CD4-positive, alpha-beta T cell (primary cell): Measurements from ENCODE around the gene SLC2A4. TPM values are rescaled to one million over a fixed set of nuclear protein-coding genes. Genes with fewer than 3 reads are reported as not detected.

Source experiments
- ATAC-seq: fragments of 200-7000 bp; cut with Tn5 transposase; one replicate; pipeline ENCODE4 v1.10.0; 2022; ENCODE audit warnings: mild to moderate bottlenecking; ENCODE audit not compliant: poor library complexity
- CTCF ChIA-PET: fragments of 350-600 bp; sonication (Branson Sonifier 250); formaldehyde crosslinking; loops from one replicate; lab custom pipeline; 2021; ENCODE audit warnings: antibody characterized with exemption, inconsistent platforms; lab: Charles Lee
- POLR2A ChIA-PET: fragments of 350-600 bp; sonication (Branson Sonifier 250); formaldehyde crosslinking; loops from one replicate; lab custom pipeline; 2021; ENCODE audit warnings: antibody characterized with exemption, inconsistent platforms; lab: Charles Lee
- DNase-seq, 14 experiments: peaks; one replicate each; pipeline ENCODE4 v3.0.0-alpha.2; 2013 to 2020; ENCODE audit warnings: mixed read lengths in 2 of 14
- H3K27ac ChIP-seq, 2 donors: one replicate each; pipeline versions ENCODE4 v1.5.1 to v1.7.0; 2013; ENCODE audit warnings: low read length in 2 of 2, low read depth in 1 of 2, mild to moderate bottlenecking in 1 of 2
- H3K27me3 ChIP-seq, 2 experiments: 1 replicate in 1 of 2; 2 replicates in 1 of 2; pipeline versions ENCODE4 v1.6.1 to v1.7.0; 2013; ENCODE audit warnings: low read length in 2 of 2, control low read depth in 1 of 2, mild to moderate bottlenecking in 1 of 2, moderate library complexity in 1 of 2; ENCODE audit not compliant: insufficient read depth in 2 of 2, control insufficient read depth in 1 of 2
- H3K36me3 ChIP-seq: one replicate; pipeline ENCODE4 v1.6.1; 2013; ENCODE audit warnings: low read length, control low read depth; ENCODE audit not compliant: insufficient read depth
- H3K4me1 ChIP-seq: one replicate; pipeline ENCODE4 v1.6.1; 2013; ENCODE audit warnings: low read length, control low read depth; ENCODE audit not compliant: insufficient read depth
- H3K4me3 ChIP-seq: one replicate; pipeline ENCODE4 v1.5.1; 2013; ENCODE audit warnings: mild to moderate bottlenecking, low read length, moderate library complexity
- H3K9me3 ChIP-seq, 2 experiments: 1 replicate in 1 of 2; 2 replicates in 1 of 2; pipeline versions ENCODE4 v1.6.1 to v1.7.0; 2013; ENCODE audit warnings: low read length in 2 of 2, mild to moderate bottlenecking in 2 of 2, control low read depth in 1 of 2, moderate library complexity in 1 of 2; ENCODE audit not compliant: control insufficient read depth in 1 of 2, insufficient read depth in 1 of 2
- H3K27ac Mint-ChIP-seq: one replicate; pipeline ENCODE4 v1.8.0; 2020; ENCODE audit warnings: mixed read lengths
- H3K27me3 Mint-ChIP-seq: one replicate; pipeline ENCODE4 v1.8.0; 2021; ENCODE audit warnings: mixed read lengths
- H3K36me3 Mint-ChIP-seq: one replicate; pipeline ENCODE4 v1.8.0; 2021; ENCODE audit warnings: low read depth, mixed read lengths
- H3K4me1 Mint-ChIP-seq: one replicate; pipeline ENCODE4 v1.8.0; 2021; ENCODE audit warnings: low read depth, mixed read lengths
- H3K4me3 Mint-ChIP-seq: one replicate; pipeline ENCODE4 v1.8.0; 2020; ENCODE audit warnings: mild to moderate bottlenecking, mixed read lengths
- H3K9me3 Mint-ChIP-seq: one replicate; pipeline ENCODE4 v1.8.0; 2020; ENCODE audit warnings: mixed read lengths
- intact Hi-C, 2 experiments: fragments of 100-400 bp; cut with DNase I in 1 of 2; cut with micrococcal nuclease in 1 of 2; formaldehyde crosslinking; loops; one replicate each; pipeline versions ENCODE4 v1.15.1 to v1.9.0; 2023 to 2025; cut with DNase I, micrococcal nuclease
- total RNA-seq, 174 experiments: library from RNA in 2 of 174; stranded (reverse) in 2 of 174; gene quantifications; one replicate each; pipeline ENCODE4 v1.2.3 and lab custom pipeline; 2021 to 2026
- TF ChIP-seq, protein P1 (sequence below): fragments of 200-600 bp; IDR thresholded peaks from one replicate; pipeline ENCODE4 v1.8.0; 2022; ENCODE audit warnings: antibody characterized with exemption, mild to moderate bottlenecking

Gene SLC2A4
- total RNA-seq, 2 experiments from 2014 or later: not detected

DNA sequence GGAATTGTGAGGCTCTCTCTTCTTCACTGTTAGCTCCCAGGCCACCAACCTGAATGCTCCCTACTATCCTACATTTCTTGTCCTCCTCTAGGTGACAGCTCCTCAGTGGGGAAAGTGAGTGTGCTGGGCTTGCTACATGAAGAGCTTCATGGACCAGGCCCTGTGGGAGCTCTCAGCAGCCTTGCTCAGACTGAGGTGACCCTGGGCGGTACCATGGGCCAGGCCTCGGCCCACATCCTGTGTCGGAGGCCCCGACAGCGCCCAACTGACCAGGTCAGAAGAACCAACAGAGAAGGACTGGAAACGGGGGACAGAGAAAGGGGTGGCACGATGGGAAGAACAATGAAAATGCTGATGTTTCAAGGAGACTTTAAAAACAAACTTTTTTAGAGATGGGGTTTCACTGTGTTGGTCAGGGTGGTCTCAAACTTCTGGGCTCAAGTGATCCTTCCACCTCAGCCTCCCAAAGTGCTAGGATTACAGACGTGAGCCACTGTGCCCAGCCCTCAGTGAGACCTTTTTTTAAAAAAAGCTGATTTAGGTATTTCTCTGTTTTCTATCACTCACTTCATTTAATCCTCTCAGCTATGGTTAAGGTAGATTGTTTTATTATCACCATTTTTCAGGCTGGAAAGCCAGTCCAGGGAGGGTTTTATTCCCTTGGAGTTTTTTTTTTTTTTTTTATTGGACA is 24.6 kb upstream of the SLC2A4 start:
- peak overlapping the region; percentile 27 for H3K27ac Mint-ChIP-seq
- DNase-seq: no peak
- Histone ChIP-seq H3K9me3 (no peaks in the 10 kb centered on the region), H3K36me3 (peaks cover 37% of the 10 kb centered on the region), H3K27me3 (peaks cover 0 to 2% of the 10 kb centered on the region in 2 experiments), H3K4me1 (peaks cover 25% of the 10 kb centered on the region), H3K27ac (no peak overlapping the region), H3K4me3 (no peak overlapping the region)
- no peak for ATAC-seq
- H3K4me3 Mint-ChIP-seq: no peak overlapping the region
- H3K9me3 Mint-ChIP-seq: no peaks in the 10 kb centered on the region
- CTCF ChIA-PET: interaction anchor here (0.7 to 1.0 kb wide), 2 partner anchors 39 to 503 kb away, joined by 3 read pairs; no protein-coding TSS in a partner anchor
- intact Hi-C loops: no loop called here
- POLR2A ChIA-PET: interaction anchor here (0.6 to 1.4 kb wide), 4 partner anchors 10 to 241 kb away, joined by 3 to 6 read pairs (median 4); partner anchors contain the start of genes GABARAP and PHF23
- TF ChIP-seq, protein P1, sequence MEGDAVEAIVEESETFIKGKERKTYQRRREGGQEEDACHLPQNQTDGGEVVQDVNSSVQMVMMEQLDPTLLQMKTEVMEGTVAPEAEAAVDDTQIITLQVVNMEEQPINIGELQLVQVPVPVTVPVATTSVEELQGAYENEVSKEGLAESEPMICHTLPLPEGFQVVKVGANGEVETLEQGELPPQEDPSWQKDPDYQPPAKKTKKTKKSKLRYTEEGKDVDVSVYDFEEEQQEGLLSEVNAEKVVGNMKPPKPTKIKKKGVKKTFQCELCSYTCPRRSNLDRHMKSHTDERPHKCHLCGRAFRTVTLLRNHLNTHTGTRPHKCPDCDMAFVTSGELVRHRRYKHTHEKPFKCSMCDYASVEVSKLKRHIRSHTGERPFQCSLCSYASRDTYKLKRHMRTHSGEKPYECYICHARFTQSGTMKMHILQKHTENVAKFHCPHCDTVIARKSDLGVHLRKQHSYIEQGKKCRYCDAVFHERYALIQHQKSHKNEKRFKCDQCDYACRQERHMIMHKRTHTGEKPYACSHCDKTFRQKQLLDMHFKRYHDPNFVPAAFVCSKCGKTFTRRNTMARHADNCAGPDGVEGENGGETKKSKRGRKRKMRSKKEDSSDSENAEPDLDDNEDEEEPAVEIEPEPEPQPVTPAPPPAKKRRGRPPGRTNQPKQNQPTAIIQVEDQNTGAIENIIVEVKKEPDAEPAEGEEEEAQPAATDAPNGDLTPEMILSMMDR: no peak
- H3K4me1 Mint-ChIP-seq: peaks cover 24% of the 10 kb centered on the region
- peaks cover 66% of the 10 kb centered on the region for H3K36me3 Mint-ChIP-seq
- no peaks in the 10 kb centered on the region for H3K27me3 Mint-ChIP-seq

DNA sequence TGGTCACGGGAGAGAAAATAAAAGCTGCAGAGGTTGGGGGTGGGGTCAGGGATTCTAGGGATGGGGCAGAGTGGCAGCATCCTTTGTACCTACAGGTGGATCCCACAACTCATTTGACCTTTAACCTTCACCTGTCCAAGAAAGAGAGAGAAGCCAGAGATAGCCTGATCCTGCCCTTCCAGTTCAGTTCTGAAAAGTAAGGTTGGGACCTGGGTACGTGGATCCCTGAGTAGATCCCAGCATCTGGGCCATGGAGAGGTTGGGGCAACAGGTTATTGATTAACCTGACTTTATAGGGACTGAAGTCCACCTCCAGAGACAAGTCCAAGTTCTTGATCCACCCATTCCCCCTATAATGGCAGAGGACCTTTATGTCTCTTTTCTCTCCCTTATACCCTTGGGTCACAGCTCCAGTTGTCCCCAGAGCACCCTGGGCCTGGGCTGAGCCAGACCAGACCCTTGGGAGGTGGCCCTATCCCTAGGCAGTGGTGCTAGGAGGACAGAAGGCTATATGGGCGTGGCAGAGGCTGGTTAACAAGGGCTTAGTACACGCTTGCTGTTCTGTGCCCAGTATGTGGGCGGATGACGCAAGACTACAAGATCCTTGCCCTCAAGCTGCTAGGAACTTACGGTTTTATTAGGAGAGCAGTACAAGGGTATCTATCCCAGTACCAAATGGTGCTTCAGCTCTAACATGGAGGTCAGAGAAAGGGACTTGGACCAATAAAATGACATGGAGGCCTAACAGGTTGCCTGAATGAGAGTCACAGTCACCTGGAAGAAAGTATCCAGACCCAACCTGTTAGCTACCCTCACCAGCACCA is 22.6 kb upstream of the SLC2A4 start:
- Mint-ChIP-seq H3K27ac (peak overlapping the region; percentile 15), H3K9me3 (no peaks in the 10 kb centered on the region), H3K4me3 (no peak overlapping the region), H3K4me1 (peaks cover 25% of the 10 kb centered on the region), H3K27me3 (peaks cover 10% of the 10 kb centered on the region), H3K36me3 (peaks cover 45% of the 10 kb centered on the region)
- H3K9me3 ChIP-seq: peaks cover 0 to 7% of the 10 kb centered on the region in 2 experiments
- H3K4me3 ChIP-seq: no peak overlapping the region
- H3K4me1 ChIP-seq: peaks cover 35% of the 10 kb centered on the region
- DNase-seq (peak in 1 of 14 experiments; percentile 24), ATAC-seq (no peak)
- CTCF ChIA-PET: no interaction called here
- POLR2A ChIA-PET: no interaction called here
- intact Hi-C loops: no loop called here
- peaks cover 12 to 13% of the 10 kb centered on the region in 2 experiments for H3K27me3 ChIP-seq
- H3K27ac ChIP-seq: no peak overlapping the region
- TF ChIP-seq, protein P1: no peak
- H3K36me3 ChIP-seq: peaks cover 37% of the 10 kb centered on the region

DNA sequence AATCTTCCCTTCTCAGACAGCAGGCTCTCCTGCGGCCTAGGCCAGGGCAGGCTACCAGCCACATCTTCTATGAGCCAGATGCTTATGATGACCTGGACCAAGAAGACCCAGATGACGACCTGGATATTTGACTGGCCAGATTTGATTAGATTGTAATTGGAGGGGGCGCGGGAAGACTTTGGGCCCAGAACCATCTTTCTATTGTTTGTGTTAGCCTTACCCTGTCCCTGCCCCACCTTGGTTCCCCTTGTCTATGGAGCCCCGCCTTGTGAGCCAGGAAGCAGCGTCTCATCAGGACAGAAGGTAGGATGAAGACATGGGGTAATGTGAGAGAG is 22.0 kb upstream of the SLC2A4 start:
- Histone ChIP-seq H3K4me1 (peaks cover 35% of the 10 kb centered on the region), H3K27me3 (peaks cover 12 to 13% of the 10 kb centered on the region in 2 experiments), H3K4me3 (no peak overlapping the region), H3K9me3 (peaks cover 0 to 7% of the 10 kb centered on the region in 2 experiments), H3K36me3 (peaks cover 36% of the 10 kb centered on the region), H3K27ac (no peak overlapping the region)
- ATAC-seq: no peak
- peaks cover 10% of the 10 kb centered on the region for H3K27me3 Mint-ChIP-seq
- peak overlapping the region; percentile 15 for H3K27ac Mint-ChIP-seq
- no peaks in the 10 kb centered on the region for H3K9me3 Mint-ChIP-seq
- H3K4me1 Mint-ChIP-seq: peaks cover 28% of the 10 kb centered on the region
- DNase-seq: no peak
- ChIA-PET POLR2A (no interaction called here), CTCF (no interaction called here)
- intact Hi-C loops: no loop called here
- TF ChIP-seq, protein P1: no peak
- H3K36me3 Mint-ChIP-seq: peaks cover 40% of the 10 kb centered on the region
- H3K4me3 Mint-ChIP-seq: no peak overlapping the region
